ENCODE results near the gene MTMR1. TPM values are rescaled to one million over a fixed set of nuclear protein-coding genes. Genes with fewer than 3 reads are reported as not detected.

Gene MTMR1
- total and polyA plus RNA-seq, 9 of the 15 experiments (the other 6 are each of a cell fraction or from before 2014, with no cell fraction given) = 0.96 to 35.4 (median 22.4) TPM

- intact Hi-C loops (cut with micrococcal nuclease) = loop anchor here (10.0 kb wide), 1 partner anchor 810 kb away; the partner anchor contains the start of gene MAGEA8
- no peak for FAIRE-seq
- 64% methylated on average over 6 of the region's 8 CpGs for WGBS (ENCODE audit: insufficient coverage, low coverage, missing lambda C conversion rate)
- Histone ChIP-seq H3K79me2 (ENCODE audit: control insufficient read depth, insufficient read depth, low read length) (peaks cover 48% of the 10 kb centered on the region), H3K4me1 (replicated peaks in 1 of 2; ENCODE audit: control insufficient read depth in 2 of 2, insufficient read depth in 2 of 2, low read length in 2 of 2) (peaks cover 11 to 17% of the 10 kb centered on the region in 2 experiments; a peak in 4 of 5 replicates), H4K20me1 (replicated peaks; ENCODE audit: control insufficient read depth, insufficient read depth, low read length) (peaks cover 4% of the 10 kb centered on the region; the same call in 1 of the 2 replicates), H3K4me3 (no peak overlapping the region), H3K9me3 (replicated peaks; ENCODE audit: control insufficient read depth, insufficient read depth, low read depth, low read length) (no peaks in the 10 kb centered on the region; the same call in 1 of the 2 replicates), H3K27ac (ENCODE audit: extremely low read depth, low read depth, low read length) (no peak overlapping the region), H3K9ac (ENCODE audit: insufficient read depth in 1 of 2, low read depth in 2 of 2, low read length in 2 of 2) (peak overlapping the region in 1 of 2 experiments; percentile 53; a peak in 1 of 4 replicates), H3K36me3 (ENCODE audit: control insufficient read depth, insufficient read depth, low read length) (peaks cover 20% of the 10 kb centered on the region), H2AFZ (ENCODE audit: low read depth, low read length) (no peak overlapping the region), H3K4me2 (ENCODE audit: insufficient read depth, low read length) (peak overlapping the region; percentile 86), H3K9me1 (ENCODE audit: control insufficient read depth, insufficient read depth, low read length) (no peaks in the 10 kb centered on the region), H3K27me3 (ENCODE audit: control insufficient read depth in 2 of 2, insufficient read depth in 2 of 2, low read length in 2 of 2) (no peaks in the 10 kb centered on the region)
- peak; percentile 53 for ATAC-seq
- CTCF ChIA-PET (ENCODE audit: low intra/inter-chr PET ratio) = no interaction called here
- POLR2A ChIA-PET = no interaction called here
- TF ChIP-seq, protein P1, sequence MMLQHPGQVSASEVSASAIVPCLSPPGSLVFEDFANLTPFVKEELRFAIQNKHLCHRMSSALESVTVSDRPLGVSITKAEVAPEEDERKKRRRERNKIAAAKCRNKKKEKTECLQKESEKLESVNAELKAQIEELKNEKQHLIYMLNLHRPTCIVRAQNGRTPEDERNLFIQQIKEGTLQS (IDR thresholded peaks at IDR 0.05) = peak; percentile 47; the same call in 1 of the 2 replicates
- TF ChIP-seq, protein P1 (CRISPR knock-in tag; conservative IDR thresholded peaks at IDR 0.05) = no peak
- TF ChIP-seq CREM (IDR thresholded peaks at IDR 0.05; ENCODE audit: low read depth) (0 out of 2 replicates have a peak, but pooled peaks have one; percentile 18), SIN3A (IDR thresholded peaks at IDR 0.05; ENCODE audit: borderline replicate concordance in 2 of 2, control insufficient read depth in 1 of 2, low read depth in 2 of 2, low read length in 2 of 2) (no peak), EHMT2 (IDR thresholded peaks at IDR 0.05) (0 out of 2 replicates have a peak, but pooled peaks have one; percentile 54)
- TF ChIP-seq, protein P2, sequence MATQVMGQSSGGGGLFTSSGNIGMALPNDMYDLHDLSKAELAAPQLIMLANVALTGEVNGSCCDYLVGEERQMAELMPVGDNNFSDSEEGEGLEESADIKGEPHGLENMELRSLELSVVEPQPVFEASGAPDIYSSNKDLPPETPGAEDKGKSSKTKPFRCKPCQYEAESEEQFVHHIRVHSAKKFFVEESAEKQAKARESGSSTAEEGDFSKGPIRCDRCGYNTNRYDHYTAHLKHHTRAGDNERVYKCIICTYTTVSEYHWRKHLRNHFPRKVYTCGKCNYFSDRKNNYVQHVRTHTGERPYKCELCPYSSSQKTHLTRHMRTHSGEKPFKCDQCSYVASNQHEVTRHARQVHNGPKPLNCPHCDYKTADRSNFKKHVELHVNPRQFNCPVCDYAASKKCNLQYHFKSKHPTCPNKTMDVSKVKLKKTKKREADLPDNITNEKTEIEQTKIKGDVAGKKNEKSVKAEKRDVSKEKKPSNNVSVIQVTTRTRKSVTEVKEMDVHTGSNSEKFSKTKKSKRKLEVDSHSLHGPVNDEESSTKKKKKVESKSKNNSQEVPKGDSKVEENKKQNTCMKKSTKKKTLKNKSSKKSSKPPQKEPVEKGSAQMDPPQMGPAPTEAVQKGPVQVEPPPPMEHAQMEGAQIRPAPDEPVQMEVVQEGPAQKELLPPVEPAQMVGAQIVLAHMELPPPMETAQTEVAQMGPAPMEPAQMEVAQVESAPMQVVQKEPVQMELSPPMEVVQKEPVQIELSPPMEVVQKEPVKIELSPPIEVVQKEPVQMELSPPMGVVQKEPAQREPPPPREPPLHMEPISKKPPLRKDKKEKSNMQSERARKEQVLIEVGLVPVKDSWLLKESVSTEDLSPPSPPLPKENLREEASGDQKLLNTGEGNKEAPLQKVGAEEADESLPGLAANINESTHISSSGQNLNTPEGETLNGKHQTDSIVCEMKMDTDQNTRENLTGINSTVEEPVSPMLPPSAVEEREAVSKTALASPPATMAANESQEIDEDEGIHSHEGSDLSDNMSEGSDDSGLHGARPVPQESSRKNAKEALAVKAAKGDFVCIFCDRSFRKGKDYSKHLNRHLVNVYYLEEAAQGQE (IDR thresholded peaks at IDR 0.05; ENCODE audit: borderline replicate concordance) = 0 out of 2 replicates have a peak, but pooled peaks have one; percentile 23
- TF ChIP-seq, protein P2 (CRISPR knock-in tag; IDR thresholded peaks at IDR 0.05; ENCODE audit: low read depth) = no peak
- peak; percentile 11 to 24 (median 16) for DNase-seq (ENCODE audit: extremely low read depth in 1 of 4, low spot score in 3 of 4)
- in situ Hi-C loops (cut with MboI) = no loop called here
- BruUV-seq (replicated peaks) = no TSS peak
Measured at GRCh38 chrX:150694738-150695410, 1.7 kb downstream of the MTMR1 start.
